HK-2 (cell line): Measurements from ENCODE around the gene PGP.
A peak's percentile ranks its signal among the peaks of the same experiment; 100 is the strongest.
"Not testable (repeated sequence)": the region's sequence is repeated elsewhere in the genome, so short reads cannot be mapped to it uniquely, and the experiment has no call there.

Experiments used
- DNase-seq: peaks from one replicate; pipeline ENCODE4 v3.0.0-alpha.2; 2018; ENCODE audit not compliant: unreplicated experiment

The PGP gene

DNA sequence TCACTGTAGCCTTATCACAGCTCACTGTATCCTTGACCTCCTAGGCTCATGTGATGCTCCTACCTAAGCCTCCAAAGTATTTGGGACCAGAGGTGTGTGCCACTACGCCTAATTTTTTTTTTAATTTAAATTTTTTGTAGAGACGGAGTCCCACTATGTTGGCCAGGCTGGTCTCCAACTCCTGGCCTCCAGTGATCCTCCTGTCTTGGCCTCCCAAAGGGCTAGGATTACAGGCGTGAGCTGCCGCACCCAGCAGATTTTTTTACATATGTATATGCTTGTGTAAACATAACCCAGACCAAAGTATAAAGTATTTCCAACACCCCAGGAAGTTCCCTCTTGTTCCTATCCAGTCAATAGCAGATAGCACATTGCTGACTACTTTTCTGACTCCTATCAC is 1.7 kb upstream of the PGP start:
- DNase-seq = no peak

DNA sequence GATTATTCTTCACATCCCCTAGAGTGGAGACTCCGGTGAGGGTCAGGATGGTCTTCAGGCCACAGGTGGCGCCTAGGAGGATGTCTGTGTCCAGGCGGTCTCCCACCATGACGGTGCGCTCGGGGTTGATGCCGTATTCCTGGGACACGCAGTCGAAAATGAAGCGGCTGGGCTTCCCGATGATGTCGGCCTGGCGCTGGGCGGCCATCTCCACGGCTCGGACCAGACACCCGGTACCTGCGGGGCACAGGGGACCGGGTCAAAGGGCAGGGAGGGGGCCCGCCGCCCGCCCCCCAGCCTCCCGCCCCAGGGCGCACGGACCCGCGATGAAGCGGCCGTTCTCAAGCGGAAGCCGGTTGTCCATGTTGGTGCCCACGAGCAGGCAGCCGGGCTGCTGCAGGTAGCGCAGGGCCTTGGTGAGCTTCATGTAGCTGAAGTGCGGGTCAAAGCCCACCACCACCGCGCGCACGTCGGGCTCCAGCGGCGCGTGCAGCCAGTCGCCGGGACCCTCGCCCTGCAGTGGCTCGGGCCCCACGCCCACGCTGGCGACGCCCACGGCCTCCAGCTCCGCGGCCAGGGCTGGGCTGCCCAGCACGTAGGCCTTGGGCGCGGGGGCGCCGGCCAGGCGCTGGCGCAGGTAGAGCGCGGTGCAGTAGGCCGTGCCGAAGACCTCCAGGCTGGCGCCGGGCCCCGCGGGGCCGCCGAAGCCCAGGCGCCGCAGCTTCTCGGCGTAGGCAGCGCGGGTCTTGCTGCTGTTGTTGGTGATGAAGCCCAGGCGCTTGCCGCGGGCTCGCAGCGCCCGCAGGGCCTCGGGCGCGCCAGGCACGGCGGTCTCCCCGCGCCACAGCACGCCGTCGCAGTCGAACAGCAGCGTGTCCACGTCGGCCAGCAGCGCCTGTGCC is 572 bp downstream of the PGP start:
- no peak for DNase-seq

DNA sequence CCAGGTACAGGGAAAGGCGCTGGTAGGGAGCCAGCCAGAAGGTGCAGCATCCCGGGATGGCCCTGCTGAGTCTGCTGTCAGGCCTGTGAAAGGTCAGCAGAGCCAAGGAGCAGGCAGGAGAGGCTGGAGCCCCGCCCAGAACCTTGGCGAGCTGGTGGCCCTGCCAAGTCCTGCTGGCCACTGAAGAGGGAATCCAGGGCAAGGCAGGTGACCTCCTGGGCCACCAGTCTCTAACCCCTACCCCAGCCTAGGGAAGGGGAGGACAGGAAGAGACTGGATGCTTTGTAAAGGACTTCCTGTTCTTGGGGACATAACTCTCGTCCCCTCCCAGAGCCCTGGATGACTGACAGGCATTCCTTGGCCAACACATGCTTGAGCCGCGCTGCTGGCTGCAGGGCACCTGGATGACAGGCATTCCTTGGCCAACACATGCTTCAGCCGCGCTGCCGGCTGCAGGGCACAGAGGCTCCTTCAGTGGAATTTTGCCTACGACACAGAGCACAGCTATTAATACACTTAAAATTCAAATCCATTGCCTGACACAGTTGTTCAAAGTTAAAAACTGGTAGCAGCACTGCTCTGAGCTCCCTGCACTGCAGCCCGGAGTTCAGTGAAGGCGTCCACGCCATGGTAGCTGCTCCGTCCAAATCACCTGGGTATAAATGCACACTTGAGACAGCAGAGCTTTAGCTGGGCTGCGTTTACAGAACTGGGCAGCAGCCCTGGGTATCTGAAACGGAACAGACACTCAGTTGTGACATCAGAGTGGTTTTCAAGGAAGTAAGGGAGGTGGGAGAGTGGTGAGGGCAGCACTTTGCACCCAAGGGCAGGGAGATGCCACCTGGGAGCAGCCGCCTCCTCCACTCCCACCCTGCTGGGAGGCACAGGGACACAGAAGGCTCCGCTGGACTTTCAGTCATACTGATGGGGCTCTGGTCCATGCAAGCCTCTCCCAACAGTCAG is 2.0 kb downstream of the PGP start:
- DNase-seq = no peak

DNA sequence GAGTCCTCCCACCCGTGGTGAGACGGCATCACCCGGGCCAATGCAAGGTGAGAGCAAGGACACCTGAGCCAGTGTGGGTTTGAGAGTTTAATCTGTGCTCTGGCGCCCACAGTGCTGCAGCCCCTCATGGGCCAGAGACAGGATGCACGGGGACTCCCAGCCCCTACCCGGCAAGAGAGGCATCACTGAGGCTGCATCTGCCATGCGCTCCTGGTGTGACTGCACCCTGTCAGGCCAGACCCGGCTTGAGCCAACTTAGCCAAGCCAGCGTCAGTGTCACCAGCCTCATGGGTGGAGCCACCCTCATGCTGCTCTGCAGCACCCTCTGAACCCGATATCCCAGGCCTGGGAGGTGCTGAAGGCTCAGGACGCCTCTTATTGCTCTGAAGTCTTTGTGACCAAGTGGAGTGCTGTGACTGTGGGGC is 2.7 kb downstream of the PGP start:
- no peak for DNase-seq

DNA sequence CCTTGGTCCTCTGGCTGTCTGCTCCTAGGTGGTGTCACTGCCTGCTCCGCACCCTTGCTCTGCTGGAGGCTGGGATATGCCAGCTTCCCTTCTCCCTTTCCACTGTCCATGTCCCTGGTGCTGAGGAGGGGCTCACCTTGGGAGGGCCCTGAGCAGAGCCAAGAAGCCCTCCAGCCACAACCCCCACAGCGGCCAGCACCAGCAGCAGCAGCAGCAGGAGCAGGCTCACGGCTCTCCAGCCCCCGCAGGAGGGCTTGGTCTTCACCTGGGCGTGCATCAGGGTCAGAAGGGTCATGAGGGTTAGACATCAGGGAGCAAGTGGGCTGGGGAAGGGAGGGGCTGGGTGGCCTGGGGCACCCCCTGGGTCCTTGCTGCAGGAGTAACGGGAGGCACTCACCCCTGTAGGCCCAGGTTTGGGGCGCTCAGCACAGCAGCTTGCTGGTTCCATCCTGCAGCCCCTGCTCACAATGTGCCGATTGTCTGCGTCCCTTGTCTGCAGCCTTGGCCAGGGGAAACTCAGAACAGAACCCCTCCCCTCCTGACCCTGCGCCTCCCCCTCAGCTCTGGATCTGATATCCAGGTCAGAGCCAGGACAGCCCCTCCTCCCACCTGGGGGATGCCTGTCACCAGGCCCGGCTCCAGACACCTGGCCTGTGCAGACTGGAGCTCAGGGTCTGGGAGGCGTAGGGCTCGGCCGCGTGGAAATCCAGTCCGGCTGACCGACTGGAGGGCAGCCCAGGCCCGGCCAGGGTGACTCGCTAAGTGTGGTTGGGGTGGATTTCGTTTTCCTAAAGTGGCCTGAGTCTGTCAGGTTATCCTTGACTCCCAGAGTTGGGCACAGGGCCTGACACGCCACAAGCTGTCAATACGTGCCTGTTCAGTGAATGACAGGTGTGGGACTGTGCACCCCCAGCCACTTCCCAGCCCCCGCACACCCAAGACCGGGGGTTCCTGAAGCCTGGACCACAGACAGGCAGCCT is 4.0 kb downstream of the PGP start, which contains the start of gene BRICD5:
BRICD5 (minus strand) TSS at position 478 of the 980 bp plus-strand sequence; CDS start at position 448, 30 bp downstream.
- DNase-seq = no peak

DNA sequence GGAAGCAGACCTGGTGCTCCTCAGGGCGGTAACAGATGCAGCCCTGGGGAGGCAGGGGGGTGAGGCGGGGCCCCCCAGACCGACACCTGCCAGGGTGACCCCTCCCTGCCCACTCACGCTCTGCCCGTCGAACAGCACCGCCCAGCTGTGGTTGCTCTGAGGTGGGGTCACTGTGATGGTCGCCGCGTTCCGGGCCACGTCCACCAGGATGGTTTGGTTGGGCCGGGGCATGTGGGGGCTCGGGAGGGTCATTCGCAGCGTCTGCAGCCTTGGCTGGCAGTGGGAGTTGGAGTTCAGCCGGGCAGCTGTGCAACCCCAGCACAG is 4.7 kb downstream of the PGP start:
- no peak for DNase-seq

DNA sequence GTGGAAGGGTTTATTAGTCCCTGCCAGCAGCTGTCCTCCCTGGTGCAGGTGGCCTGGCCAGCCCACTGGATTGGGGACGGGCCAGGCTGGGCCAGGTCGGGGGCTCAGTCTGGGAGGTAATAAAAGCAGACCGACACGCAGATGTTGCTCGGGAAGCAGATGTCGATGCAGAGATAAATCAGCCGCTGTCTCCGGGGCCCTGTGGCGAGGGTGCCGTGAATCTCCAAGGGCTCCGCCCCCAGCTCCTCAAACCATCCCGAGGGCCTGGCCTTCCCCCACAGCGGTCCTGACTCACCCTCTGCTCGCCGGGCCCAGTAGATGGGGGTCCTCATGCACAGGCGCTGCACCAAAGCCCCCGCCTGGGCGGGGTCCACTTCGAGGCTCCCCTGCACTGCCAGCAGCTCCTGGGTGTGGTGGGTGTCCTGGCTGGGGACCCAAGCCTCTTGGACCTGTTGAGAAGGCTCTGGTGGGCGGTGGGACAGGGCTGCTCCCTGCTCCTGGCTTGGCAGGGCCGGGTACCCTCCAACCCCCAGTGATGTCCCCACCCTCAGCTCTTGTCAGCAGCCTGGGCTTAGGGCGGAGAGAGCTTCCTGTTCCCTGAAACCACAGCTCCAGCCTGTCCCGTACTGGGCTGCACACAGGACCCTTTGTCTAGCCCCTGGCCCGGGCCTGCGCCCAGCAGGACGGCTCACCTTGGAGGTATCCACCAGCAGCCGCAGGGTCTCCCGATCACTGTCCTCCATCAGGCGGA is 5.2 kb downstream of the PGP start:
- no peak for DNase-seq

DNA sequence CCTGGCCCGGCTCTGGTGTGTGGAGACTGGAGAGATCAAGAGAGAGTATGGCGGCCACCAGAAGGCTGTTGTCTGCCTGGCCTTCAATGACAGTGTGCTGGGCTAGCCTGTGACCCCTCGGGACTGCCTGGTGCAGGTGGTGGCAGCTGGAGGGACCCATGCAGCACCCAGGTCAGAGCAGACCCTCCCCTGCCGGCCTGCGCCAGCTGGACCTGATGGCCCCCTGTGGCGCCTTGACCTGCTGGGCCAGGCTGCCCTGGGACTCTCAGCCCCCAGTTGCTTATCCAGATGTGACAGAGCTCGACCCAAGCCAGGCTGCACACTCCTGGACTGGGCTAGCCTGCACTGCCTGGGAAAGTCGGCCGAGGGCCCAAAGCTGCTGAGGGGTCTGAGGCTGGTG is 5.9 kb downstream of the PGP start:
- no peak for DNase-seq

DNA sequence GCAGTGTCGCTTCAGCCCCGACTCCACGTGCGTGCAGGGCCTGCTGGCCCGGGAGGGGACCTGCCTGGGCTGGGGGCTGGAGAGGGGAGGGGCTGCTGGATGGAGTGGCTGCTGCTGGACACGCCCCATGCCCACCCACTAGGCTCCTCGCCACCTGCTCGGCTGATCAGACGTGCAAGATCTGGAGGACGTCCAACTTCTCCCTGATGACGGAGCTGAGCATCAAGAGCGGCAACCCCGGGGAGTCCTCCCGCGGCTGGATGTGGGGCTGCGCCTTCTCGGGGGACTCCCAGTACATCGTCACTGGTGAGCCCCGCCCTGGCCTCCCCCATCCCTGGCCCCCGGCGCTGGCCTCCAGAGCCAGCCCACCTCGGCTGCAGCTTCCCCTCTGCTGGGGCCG is 6.3 kb downstream of the PGP start:
- no peak for DNase-seq

DNA sequence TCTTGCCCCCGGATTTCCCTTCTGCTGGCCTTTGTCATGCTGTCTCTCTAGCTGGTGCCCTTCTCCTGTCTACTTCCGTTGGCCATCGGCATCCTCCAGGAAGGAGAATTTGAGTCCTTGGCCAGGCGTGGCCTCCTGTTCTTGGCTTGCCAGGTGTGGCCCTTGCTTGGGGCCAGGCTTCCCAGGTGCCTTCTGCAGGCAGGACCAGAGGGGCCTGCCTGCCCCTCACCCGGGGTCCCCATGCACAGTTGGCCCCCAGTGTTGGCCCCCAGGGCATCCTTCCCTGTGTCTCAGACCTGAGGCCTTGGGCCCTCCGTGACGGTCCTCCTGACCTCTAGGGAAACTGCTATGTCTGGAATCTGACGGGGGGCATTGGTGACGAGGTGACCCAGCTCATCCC is 6.8 kb downstream of the PGP start:
- DNase-seq = no peak

DNA sequence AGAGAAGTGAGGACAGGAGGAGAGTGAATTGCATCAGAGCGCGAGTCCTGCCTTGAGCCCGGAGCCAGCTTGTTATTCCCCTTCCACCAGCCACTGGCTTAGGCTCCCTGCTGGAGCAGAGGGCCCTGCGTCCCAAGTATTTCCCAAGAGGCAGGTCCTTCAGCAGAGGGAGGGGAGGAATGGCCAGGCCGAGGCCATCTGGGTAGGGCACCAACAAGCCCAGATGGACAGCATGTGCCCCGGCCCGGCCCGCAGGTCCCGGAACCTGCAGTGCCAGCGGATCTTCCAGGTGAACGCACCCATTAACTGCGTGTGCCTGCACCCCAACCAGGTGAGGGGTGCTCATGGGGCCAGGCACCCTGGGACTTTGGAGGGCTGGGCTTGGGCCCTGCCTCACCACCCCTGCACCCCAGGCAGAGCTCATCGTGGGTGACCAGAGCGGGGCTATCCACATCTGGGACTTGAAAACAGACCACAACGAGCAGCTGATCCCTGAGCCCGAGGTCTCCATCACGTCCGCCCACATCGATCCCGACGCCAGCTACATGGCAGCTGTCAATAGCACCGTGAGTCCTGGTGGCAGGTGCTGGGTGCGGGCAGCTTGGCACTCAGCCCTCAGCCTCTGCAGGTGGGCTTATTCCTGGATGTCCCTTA is 7.7 kb downstream of the PGP start:
- DNase-seq = no peak

DNA sequence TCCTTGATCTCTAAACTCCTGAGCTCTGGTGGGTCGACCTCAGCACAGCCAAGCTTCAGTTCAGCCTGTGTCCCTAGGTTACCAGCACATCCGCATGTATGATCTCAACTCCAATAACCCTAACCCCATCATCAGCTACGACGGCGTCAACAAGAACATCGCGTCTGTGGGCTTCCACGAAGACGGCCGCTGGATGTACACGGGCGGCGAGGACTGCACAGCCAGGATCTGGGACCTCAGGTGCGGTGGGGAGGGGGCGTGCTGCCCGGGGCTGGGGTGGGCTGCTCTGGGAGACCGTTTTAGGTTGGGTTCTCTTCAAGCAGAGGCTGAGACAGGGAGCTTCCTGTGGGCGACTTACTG is 8.2 kb downstream of the PGP start:
- DNase-seq = no peak

DNA sequence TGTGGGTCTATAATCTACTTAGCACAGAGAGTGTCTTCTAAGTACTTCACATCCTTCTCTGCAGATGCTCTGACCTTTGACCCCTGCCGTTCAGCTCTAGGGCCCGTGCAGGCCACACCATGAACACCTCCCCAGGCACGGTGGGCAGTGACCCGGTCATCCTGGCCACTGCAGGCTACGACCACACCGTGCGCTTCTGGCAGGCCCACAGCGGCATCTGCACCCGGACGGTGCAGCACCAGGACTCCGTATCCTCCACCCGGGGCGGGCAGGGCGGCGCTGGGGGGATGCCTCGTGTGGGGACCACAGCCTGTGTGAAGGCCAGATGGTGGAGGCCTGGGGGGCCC is 8.7 kb downstream of the PGP start:
- DNase-seq = no peak

DNA sequence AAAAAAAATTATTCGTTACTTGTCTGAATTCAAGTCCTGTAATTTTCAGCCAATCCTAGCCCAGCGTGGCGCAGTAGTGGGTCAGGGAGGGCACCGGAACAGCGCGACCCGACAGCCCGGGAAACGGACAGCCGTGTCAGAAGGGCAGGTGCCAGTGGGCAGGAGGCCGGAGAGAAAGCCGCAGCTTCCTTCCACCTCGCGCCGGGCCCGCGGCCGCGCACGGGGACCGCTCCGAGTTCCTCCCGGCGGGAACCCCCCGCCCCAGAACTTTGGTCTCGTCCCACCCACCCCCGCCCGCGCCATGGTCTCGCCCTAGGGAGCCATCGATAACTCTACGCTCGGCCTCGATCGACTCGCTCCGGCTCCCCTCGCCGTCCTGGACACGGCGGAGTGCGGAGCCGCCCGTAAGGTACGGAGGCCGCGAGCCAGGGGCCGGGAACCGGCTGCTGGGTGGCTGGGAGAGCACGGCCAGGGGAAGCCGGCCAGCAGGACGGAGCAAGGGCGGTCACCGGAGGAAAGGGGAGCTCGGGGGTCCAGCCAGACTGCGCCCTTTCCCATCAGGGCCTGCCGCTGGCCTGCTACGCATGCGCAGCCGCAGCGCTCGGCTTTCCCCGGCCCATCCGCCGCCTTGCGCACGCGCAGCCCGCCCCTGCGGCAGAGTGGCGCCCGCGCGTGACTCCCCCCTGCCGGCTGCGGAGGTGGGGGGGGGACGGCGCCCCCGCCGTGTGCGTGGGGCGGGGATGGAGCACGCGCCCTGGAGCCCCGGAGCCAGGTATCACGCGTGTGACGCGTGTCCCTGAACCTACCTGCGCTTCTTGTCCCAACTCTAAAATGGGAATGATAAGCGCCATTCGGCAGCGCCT is 9.3 kb downstream of the PGP start, which contains the start of gene MLST8:
MLST8 (plus strand) TSS at position 351 of the 863 bp plus-strand sequence. CDS start 632 bp downstream, outside the sequence.
- peak; percentile 81 for DNase-seq

DNA sequence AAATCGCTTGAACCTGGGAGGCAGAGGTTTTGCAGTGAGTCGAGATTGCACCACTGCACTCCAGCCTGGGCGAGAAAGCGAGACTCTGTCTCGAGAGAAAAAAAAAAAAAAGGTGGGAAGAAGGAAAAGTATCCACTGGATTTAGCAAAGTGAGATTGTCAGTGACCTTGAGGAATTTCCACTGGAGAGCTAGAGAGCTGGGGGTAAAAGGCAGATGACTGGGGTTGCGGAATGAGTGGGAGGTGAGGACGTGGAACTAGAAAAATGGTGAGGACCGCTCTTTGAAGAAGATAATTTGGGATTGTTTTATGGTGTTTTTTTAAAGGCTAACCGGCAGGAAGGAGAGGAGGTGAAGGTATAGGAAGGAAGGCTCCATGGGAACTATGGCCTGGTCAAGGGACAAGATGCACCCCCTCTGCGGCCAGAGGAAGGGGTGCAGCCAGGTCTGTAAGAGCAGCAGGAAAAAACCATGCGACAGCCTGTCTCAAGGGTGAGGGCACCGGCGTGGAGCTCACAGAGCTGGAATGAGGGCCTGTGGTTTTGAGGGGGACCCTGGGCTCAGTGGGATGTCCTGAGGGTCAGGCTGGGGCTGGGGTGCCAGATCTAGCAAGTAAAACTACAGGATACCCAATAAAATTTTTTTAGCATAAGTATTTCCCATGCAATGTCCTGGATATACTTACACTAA is 10.1 kb downstream of the PGP start:
- no peak for DNase-seq

DNA sequence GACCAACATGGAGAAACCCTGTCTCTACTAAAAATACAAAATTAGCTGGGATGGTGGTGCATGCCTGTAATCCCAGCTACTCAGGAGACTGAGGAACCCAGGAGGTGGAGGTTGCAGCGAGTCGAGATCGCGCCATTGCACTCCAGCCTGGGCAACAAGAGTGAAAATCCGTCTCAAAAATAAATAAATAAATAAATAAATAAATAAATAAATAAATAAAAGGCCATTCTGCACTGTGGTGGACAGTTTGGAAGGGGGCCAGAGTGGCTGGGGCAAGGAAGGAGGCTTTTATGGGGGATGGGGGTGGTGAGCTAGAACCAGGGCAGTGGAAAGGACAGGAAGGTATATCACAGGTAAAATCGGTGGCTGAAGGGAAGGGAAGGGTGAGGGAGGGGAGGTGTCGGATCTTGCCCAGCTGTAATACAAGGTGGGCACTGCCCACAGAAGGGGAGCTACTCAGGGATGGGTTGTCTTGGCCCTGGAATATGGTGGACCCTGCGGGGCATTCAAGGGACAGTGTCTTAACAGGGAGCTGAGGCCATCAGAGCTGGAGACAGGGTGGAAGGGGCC is 11.4 kb downstream of the PGP start:
- DNase-seq = not testable (repeated sequence)

DNA sequence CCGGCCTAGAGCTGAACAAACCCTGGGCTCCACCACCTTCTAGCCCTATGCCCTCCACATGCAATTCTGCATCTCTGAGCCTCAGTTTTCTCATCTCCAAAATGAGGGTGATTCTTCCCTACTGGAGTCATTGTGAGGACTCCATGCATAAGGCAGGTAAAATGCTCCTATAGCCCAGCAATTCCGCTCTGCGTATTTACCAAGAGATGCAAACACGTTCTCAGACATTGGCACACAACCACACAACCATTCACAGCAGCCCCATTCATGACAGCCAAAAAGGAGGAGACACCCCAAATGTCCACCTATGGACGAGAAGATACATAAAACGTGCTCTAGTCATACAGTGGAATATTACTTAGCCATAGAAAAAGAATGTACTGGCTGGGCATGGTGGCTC is 14.3 kb downstream of the PGP start:
- no peak for DNase-seq

DNA sequence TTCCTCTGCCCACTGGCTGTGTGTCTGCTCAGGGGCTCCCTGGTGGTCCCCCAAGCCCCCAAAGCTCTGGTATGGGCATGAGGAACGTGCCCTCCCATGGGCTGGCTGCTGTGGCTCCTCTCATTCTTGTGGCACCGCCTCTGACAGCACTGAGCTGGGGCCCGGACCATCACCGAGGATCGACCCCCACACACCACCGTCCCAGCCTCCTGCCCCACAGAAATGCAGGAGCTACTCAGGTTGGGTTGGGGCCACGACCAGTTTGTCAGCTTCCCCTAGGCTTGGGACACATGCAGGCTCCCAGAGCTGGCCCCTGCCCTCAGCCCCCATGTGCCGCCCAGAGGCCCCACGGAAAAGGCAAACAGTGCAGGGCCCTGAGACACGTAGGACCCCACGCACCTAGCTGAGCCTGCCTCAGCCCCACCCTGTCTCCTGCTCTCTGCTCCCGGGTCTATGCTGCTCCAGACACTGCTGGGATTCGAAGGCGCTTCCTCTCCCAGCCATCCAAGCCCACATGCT is 15.0 kb downstream of the PGP start:
- DNase-seq = no peak
